ENCODE results near the gene BEND7. TPM values are rescaled to one million over a fixed set of nuclear protein-coding genes. Genes with fewer than 3 reads are reported as not detected.

The BEND7 gene
- total RNA-seq, 5 donors from 2014 or later (not counting 1 experiment from before 2014, with no cell fraction given): 1.2 TPM; not detected in 4

- 83% methylated on average over 1 of the region's 4 CpGs for WGBS (ENCODE audit: insufficient coverage)
- Mint-ChIP-seq H3K27me3 (peaks cover 43 to 66% of the 10 kb centered on the region in 2 donors), H3K36me3 (no peaks in the 10 kb centered on the region), H3K27ac (no peak overlapping the region), H3K9me3 (peaks cover 7 to 15% (median 9%) of the 10 kb centered on the region in 3 donors), H3K4me3 (no peak overlapping the region), H3K4me1 (peaks cover 5 to 14% (median 6%) of the 10 kb centered on the region in 3 donors)
- no peak overlapping the region for H3K27ac ChIP-seq (ENCODE audit: low read length)
- H3K36me3 ChIP-seq (ENCODE audit: control insufficient read depth in 2 of 2, extremely low read depth in 1 of 2, insufficient read depth in 1 of 2, low read length in 1 of 2): no peaks in the 10 kb centered on the region
- no peaks in the 10 kb centered on the region for H3K9me3 ChIP-seq
- ChIA-PET POLR2A (no interaction called here), CTCF (no interaction called here)
- H3K4me1 ChIP-seq (ENCODE audit: control insufficient read depth in 1 of 2, extremely low read depth in 1 of 2, insufficient read depth in 2 of 2, low read length in 2 of 2): peaks cover 0 to 4% of the 10 kb centered on the region in 2 experiments
- ATAC-seq (replicated peaks in 1 of 4): no peak
- H3K4me3 ChIP-seq (ENCODE audit: control insufficient read depth in 1 of 2, extremely low read depth in 1 of 2, low read length in 1 of 2): no peak overlapping the region
- peaks cover 0 to 17% of the 10 kb centered on the region in 2 experiments for H3K27me3 ChIP-seq (replicated peaks in 1 of 2; ENCODE audit: control insufficient read depth in 2 of 2, extremely low read depth in 1 of 2, insufficient read depth in 2 of 2, low read length in 1 of 2)
- no peak for DNase-seq
Observed at GRCh38 chr10:13458687-13459012, 70.2 kb downstream of the BEND7 start.

- H3K27me3 ChIP-seq (replicated peaks in 1 of 2; ENCODE audit: control insufficient read depth in 2 of 2, extremely low read depth in 1 of 2, insufficient read depth in 2 of 2, low read length in 1 of 2): peaks cover 0 to 18% of the 10 kb centered on the region in 2 experiments
- ChIA-PET CTCF (no interaction called here), POLR2A (no interaction called here)
- ATAC-seq (replicated peaks in 1 of 4) (no peak), DNase-seq (no peak)
- no peak overlapping the region for H3K4me3 Mint-ChIP-seq
- peaks cover 6 to 15% (median 6%) of the 10 kb centered on the region in 3 donors for H3K4me1 Mint-ChIP-seq
- H3K36me3 ChIP-seq (ENCODE audit: control insufficient read depth in 2 of 2, extremely low read depth in 1 of 2, insufficient read depth in 1 of 2, low read length in 1 of 2): no peaks in the 10 kb centered on the region
- H3K27ac ChIP-seq (ENCODE audit: low read length): no peak overlapping the region
- H3K9me3 Mint-ChIP-seq: peaks cover 7 to 15% (median 9%) of the 10 kb centered on the region in 3 donors
- H3K36me3 Mint-ChIP-seq: no peaks in the 10 kb centered on the region
- H3K9me3 ChIP-seq: no peaks in the 10 kb centered on the region
- 90% methylated on average over 4 of the region's 13 CpGs for WGBS (ENCODE audit: insufficient coverage)
- H3K4me3 ChIP-seq (ENCODE audit: control insufficient read depth in 1 of 2, extremely low read depth in 1 of 2, low read length in 1 of 2): no peak overlapping the region
- peaks cover 0 to 4% of the 10 kb centered on the region in 2 experiments for H3K4me1 ChIP-seq (ENCODE audit: control insufficient read depth in 1 of 2, extremely low read depth in 1 of 2, insufficient read depth in 2 of 2, low read length in 2 of 2)
- no peak overlapping the region for H3K27ac Mint-ChIP-seq
- H3K27me3 Mint-ChIP-seq: peaks cover 43 to 63% of the 10 kb centered on the region in 2 donors
Observed at GRCh38 chr10:13457958-13458686, 70.7 kb downstream of the BEND7 start.

- Histone ChIP-seq H3K4me1 (ENCODE audit: control insufficient read depth in 1 of 2, extremely low read depth in 1 of 2, insufficient read depth in 2 of 2, low read length in 2 of 2) (peaks cover 0 to 4% of the 10 kb centered on the region in 2 experiments), H3K27me3 (replicated peaks in 1 of 2; ENCODE audit: control insufficient read depth in 2 of 2, extremely low read depth in 1 of 2, insufficient read depth in 2 of 2, low read length in 1 of 2) (peaks cover 0 to 20% of the 10 kb centered on the region in 2 experiments), H3K9me3 (no peaks in the 10 kb centered on the region), H3K4me3 (ENCODE audit: control insufficient read depth in 1 of 2, extremely low read depth in 1 of 2, low read length in 1 of 2) (no peak overlapping the region), H3K27ac (ENCODE audit: low read length) (no peak overlapping the region), H3K36me3 (ENCODE audit: control insufficient read depth in 2 of 2, extremely low read depth in 1 of 2, insufficient read depth in 1 of 2, low read length in 1 of 2) (no peaks in the 10 kb centered on the region)
- no peaks in the 10 kb centered on the region for H3K36me3 Mint-ChIP-seq
- no peak overlapping the region for H3K27ac Mint-ChIP-seq
- peak in 30 of 35 experiments; percentile 5 to 51 (median 24) for DNase-seq
- peak; percentile 26 to 99 (median 54) for ATAC-seq (replicated peaks in 1 of 4)
- POLR2A ChIA-PET: no interaction called here
- no peaks in the 10 kb centered on the region for H3K9me3 Mint-ChIP-seq
- H3K4me1 Mint-ChIP-seq: peaks cover 6 to 15% (median 6%) of the 10 kb centered on the region in 3 donors
- peaks cover 41 to 47% of the 10 kb centered on the region in 2 donors for H3K27me3 Mint-ChIP-seq
- 9% methylated on average over 6 of the region's 8 CpGs for WGBS (ENCODE audit: insufficient coverage)
- no peak overlapping the region for H3K4me3 Mint-ChIP-seq
- CTCF ChIA-PET: interaction anchor here in 1 of 2 donors (1.5 kb wide), 1 partner anchor 14 kb away, joined by 5 read pairs; no protein-coding TSS in a partner anchor
Observed at GRCh38 chr10:13453896-13454295, 74.9 kb downstream of the BEND7 start.

- H3K4me3 ChIP-seq (ENCODE audit: control insufficient read depth in 1 of 2, extremely low read depth in 1 of 2, low read length in 1 of 2): no peak overlapping the region
- peaks cover 6 to 11% (median 6%) of the 10 kb centered on the region in 3 donors for H3K4me1 Mint-ChIP-seq
- no peak for ATAC-seq (replicated peaks in 1 of 4)
- DNase-seq: no peak
- peaks cover 0 to 6% of the 10 kb centered on the region in 2 experiments for H3K27me3 ChIP-seq (replicated peaks in 1 of 2; ENCODE audit: control insufficient read depth in 2 of 2, extremely low read depth in 1 of 2, insufficient read depth in 2 of 2, low read length in 1 of 2)
- H3K36me3 ChIP-seq (ENCODE audit: control insufficient read depth in 2 of 2, extremely low read depth in 1 of 2, insufficient read depth in 1 of 2, low read length in 1 of 2): no peaks in the 10 kb centered on the region
- H3K27ac ChIP-seq (ENCODE audit: low read length): no peak overlapping the region
- no peak overlapping the region for H3K27ac Mint-ChIP-seq
- peaks cover 27% of the 10 kb centered on the region in 2 donors for H3K27me3 Mint-ChIP-seq
- WGBS (ENCODE audit: insufficient coverage): 80% methylated on average over 2 of the region's 4 CpGs
- no peak overlapping the region for H3K4me3 Mint-ChIP-seq
- H3K36me3 Mint-ChIP-seq: no peaks in the 10 kb centered on the region
- ChIA-PET POLR2A (no interaction called here), CTCF (interaction anchor here in 1 of 2 donors (0.6 kb wide), 1 partner anchor 9 kb away, joined by 3 read pairs; no protein-coding TSS in a partner anchor)
- no peaks in the 10 kb centered on the region for H3K9me3 ChIP-seq
- H3K4me1 ChIP-seq (ENCODE audit: control insufficient read depth in 1 of 2, extremely low read depth in 1 of 2, insufficient read depth in 2 of 2, low read length in 2 of 2): peaks cover 0 to 4% of the 10 kb centered on the region in 2 experiments
- H3K9me3 Mint-ChIP-seq: no peaks in the 10 kb centered on the region
Observed at GRCh38 chr10:13450069-13450468, 78.7 kb downstream of the BEND7 start.

- H3K27me3 Mint-ChIP-seq: peaks cover 19 to 22% of the 10 kb centered on the region in 2 donors
- no CpG with 5 or more reads among the region's 7 CpGs for WGBS (ENCODE audit: insufficient coverage)
Observed at GRCh38 chr10:13449296-13449695, 79.5 kb downstream of the BEND7 start.

GRCh38 chr10:13448216-13448615 is 80.6 kb downstream of the BEND7 start:
- peaks cover 14 to 21% of the 10 kb centered on the region in 2 donors for H3K27me3 Mint-ChIP-seq
- no peak overlapping the region for H3K27ac Mint-ChIP-seq
- no peaks in the 10 kb centered on the region for H3K9me3 ChIP-seq
- H3K27me3 ChIP-seq (replicated peaks in 1 of 2; ENCODE audit: control insufficient read depth in 2 of 2, extremely low read depth in 1 of 2, insufficient read depth in 2 of 2, low read length in 1 of 2): peaks cover 0 to 3% of the 10 kb centered on the region in 2 experiments
- H3K36me3 Mint-ChIP-seq: no peaks in the 10 kb centered on the region
- H3K4me3 Mint-ChIP-seq: no peak overlapping the region
- H3K36me3 ChIP-seq (ENCODE audit: control insufficient read depth in 2 of 2, extremely low read depth in 1 of 2, insufficient read depth in 1 of 2, low read length in 1 of 2): no peaks in the 10 kb centered on the region
- no peak for DNase-seq
- ChIA-PET CTCF (no interaction called here), POLR2A (no interaction called here)
- H3K4me1 Mint-ChIP-seq: no peaks in the 10 kb centered on the region
- H3K9me3 Mint-ChIP-seq: no peaks in the 10 kb centered on the region
- no peak overlapping the region for H3K27ac ChIP-seq (ENCODE audit: low read length)
- H3K4me3 ChIP-seq (ENCODE audit: control insufficient read depth in 1 of 2, extremely low read depth in 1 of 2, low read length in 1 of 2): no peak overlapping the region
- ATAC-seq (replicated peaks in 1 of 4): no peak
- H3K4me1 ChIP-seq (ENCODE audit: control insufficient read depth in 1 of 2, extremely low read depth in 1 of 2, insufficient read depth in 2 of 2, low read length in 2 of 2): no peaks in the 10 kb centered on the region
- 85% methylated on average over 5 of the region's 8 CpGs for WGBS (ENCODE audit: insufficient coverage)

More at GRCh38 chr10:13449296-13449695, 79.5 kb downstream of the BEND7 start:
- POLR2A ChIA-PET: no interaction called here
- no peak for DNase-seq
- CTCF ChIA-PET: interaction anchor here in 1 of 2 donors (0.6 kb wide), 1 partner anchor 68 kb away, joined by 5 read pairs; no protein-coding TSS in a partner anchor
- no peaks in the 10 kb centered on the region for H3K9me3 Mint-ChIP-seq
- no peak overlapping the region for H3K27ac Mint-ChIP-seq
- Histone ChIP-seq H3K4me1 (ENCODE audit: control insufficient read depth in 1 of 2, extremely low read depth in 1 of 2, insufficient read depth in 2 of 2, low read length in 2 of 2) (peaks cover 0 to 4% of the 10 kb centered on the region in 2 experiments), H3K27ac (ENCODE audit: low read length) (no peak overlapping the region), H3K9me3 (no peaks in the 10 kb centered on the region), H3K36me3 (ENCODE audit: control insufficient read depth in 2 of 2, extremely low read depth in 1 of 2, insufficient read depth in 1 of 2, low read length in 1 of 2) (no peaks in the 10 kb centered on the region), H3K27me3 (replicated peaks in 1 of 2; ENCODE audit: control insufficient read depth in 2 of 2, extremely low read depth in 1 of 2, insufficient read depth in 2 of 2, low read length in 1 of 2) (peaks cover 0 to 6% of the 10 kb centered on the region in 2 experiments), H3K4me3 (ENCODE audit: control insufficient read depth in 1 of 2, extremely low read depth in 1 of 2, low read length in 1 of 2) (no peak overlapping the region)
- H3K4me3 Mint-ChIP-seq: no peak overlapping the region
- H3K4me1 Mint-ChIP-seq: peaks cover 6 to 7% (median 6%) of the 10 kb centered on the region in 3 donors
- ATAC-seq (replicated peaks in 1 of 4): no peak
- H3K36me3 Mint-ChIP-seq: no peaks in the 10 kb centered on the region
